ENCODE results near the gene NIPSNAP3A.

The NIPSNAP3A gene

DNA sequence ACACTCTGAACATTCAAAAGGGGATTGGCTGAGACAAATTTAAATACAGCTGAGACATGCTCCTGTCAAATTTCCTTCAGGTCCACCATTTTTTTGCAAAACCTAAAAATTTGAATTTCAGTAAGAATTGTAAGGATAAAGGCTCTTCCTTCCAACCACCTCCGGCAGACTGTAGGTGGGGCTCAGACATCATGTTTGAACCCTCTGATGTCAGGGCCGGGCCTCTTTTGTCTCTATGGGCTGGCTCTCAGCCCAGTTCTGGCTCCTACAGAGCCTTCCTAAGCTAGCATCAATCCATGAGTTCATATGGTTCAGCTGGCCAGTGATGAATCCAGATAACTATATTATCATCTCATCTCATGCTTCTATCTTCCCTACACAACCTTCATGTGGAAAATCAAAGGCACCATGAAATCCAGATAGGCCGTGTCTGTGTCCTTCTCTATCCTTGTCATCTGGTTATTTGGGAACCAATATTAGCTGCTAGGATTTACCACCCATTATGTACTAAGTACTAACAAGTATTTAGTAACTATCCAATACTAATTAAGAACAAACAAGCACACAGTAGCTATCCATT, 60.6 kb downstream of the NIPSNAP3A start:
- no peak for DNase-seq (ENCODE audit: low read depth, low spot score)

All from iPS DF 19.7 (cell line).